Left ventricle myocardium inferior (tissue), 1 donor: ENCODE data around the gene PTK7. TPM values are rescaled to one million over a fixed set of nuclear protein-coding genes. Genes with fewer than 3 reads are reported as not detected.
"Not testable (repeated sequence)": the region's sequence is repeated elsewhere in the genome, so short reads cannot be mapped to it uniquely, and the experiment has no call there.

Experiments
- DNase-seq: peaks from one replicate; pipeline ENCODE4 v3.0.0-alpha.2; 2020
- H3K27ac ChIP-seq: fragments of 200-600 bp; replicated peaks from 2 replicates; pipeline ENCODE4 v1.8.0; 2021
- H3K27me3 ChIP-seq: fragments of 200-600 bp; 2 replicates; pipeline ENCODE4 v1.8.0; 2021; ENCODE audit warnings: low read depth
- H3K36me3 ChIP-seq: fragments of 200-600 bp; 2 replicates; pipeline ENCODE4 v1.8.0; 2021
- H3K4me1 ChIP-seq: fragments of 200-600 bp; 2 replicates; pipeline ENCODE4 v1.8.0; 2021
- H3K4me3 ChIP-seq: fragments of 200-600 bp; 2 replicates; pipeline ENCODE4 v1.8.0; 2021; ENCODE audit warnings: mild to moderate bottlenecking, moderate library complexity
- H3K9me3 ChIP-seq: fragments of 200-600 bp; replicated peaks from 2 replicates; pipeline ENCODE4 v1.8.0; 2021
- intact Hi-C: fragments of 100-400 bp; cut with micrococcal nuclease; formaldehyde crosslinking; loops from one replicate; pipeline ENCODE4 v1.11.0; 2022
- total RNA-seq: library from RNA; stranded (reverse); fragmentation: NEBNext Ultra II Directional; extraction: Animal tissue kit (Norgen Biotek cat#: 25700); gene quantifications from one replicate; pipeline ENCODE4 v1.2.1, GENCODE V29; 2021
- TF ChIP-seq, protein P1 (sequence below): fragments of 200-600 bp; IDR thresholded peaks from 2 replicates; pipeline ENCODE4 v1.8.0; 2021; ENCODE audit warnings: antibody characterized with exemption, mild to moderate bottlenecking, borderline replicate concordance
- donor health status: DM: no; HTN: yes; CAD: no; lungs with severe emphysema.

Gene PTK7
- total RNA-seq, 1 donor from 2014 or later, result 2.6 TPM

DNA sequence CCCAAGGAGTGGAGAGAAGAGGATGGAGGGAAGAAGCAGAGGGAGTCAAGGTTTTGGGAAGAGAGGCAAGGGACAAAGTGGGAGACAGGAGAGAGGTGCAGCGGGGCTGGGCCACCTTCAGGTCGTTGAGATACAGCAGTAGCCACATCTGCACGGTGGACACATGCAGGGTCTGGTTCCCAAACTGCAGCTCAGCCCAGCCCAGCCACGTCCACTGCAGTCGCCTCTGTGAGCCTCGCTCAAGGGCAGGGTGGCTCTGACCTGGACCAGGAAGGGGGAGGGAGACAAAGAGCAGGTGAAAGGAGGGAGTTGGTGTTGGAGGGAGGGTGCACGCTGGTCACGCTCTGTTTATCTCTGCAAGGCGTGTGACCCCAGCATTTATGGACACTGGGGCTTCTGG, 37.4 kb upstream of the PTK7 start:
- no peaks in the 10 kb centered on the region for H3K9me3 ChIP-seq
- intact Hi-C loops, result no loop called here
- H3K27ac ChIP-seq, result no peak overlapping the region
- no peak for DNase-seq
- peaks cover 52% of the 10 kb centered on the region for H3K36me3 ChIP-seq
- TF ChIP-seq, protein P1, sequence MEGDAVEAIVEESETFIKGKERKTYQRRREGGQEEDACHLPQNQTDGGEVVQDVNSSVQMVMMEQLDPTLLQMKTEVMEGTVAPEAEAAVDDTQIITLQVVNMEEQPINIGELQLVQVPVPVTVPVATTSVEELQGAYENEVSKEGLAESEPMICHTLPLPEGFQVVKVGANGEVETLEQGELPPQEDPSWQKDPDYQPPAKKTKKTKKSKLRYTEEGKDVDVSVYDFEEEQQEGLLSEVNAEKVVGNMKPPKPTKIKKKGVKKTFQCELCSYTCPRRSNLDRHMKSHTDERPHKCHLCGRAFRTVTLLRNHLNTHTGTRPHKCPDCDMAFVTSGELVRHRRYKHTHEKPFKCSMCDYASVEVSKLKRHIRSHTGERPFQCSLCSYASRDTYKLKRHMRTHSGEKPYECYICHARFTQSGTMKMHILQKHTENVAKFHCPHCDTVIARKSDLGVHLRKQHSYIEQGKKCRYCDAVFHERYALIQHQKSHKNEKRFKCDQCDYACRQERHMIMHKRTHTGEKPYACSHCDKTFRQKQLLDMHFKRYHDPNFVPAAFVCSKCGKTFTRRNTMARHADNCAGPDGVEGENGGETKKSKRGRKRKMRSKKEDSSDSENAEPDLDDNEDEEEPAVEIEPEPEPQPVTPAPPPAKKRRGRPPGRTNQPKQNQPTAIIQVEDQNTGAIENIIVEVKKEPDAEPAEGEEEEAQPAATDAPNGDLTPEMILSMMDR, result no peak
- no peaks in the 10 kb centered on the region for H3K27me3 ChIP-seq
- H3K4me3 ChIP-seq, result no peak overlapping the region
- peaks cover 27% of the 10 kb centered on the region for H3K4me1 ChIP-seq

DNA sequence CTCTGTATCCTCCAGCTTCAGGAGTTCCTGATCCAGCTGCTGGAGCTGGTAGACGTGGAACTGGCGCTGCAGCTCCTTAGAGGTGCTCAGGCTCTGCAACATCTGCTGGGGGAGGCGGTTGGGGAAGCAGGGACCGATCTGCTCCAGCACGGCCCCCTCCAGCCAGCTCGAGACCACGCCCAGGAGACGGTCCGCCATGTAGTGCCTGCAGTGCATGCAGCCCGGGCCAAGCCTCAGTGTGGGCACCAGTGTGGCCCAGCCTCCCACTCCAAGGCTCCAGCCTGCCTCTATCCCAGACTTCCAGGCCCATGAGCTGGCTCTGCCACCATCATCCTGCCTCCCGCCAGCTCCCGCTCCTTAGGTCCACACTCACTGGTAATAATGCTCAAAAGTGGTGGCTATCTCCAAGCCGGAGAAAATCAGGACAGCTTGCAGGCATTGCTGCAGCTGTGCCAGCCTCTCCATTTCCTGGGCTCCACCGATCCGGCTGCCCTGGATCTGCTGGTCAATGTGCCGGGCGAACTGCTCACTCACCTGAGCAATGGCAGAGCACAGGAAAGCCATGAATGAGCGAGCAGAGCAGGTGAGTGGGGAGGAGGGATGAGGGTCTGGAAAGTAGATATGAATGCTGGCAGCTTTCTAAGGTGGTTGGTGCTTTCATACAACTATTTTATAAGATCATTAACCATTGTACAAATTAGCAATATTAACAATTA, 35.4 kb upstream of the PTK7 start:
- no peak overlapping the region for H3K4me3 ChIP-seq
- DNase-seq, result no peak
- H3K4me1 ChIP-seq, result peaks cover 20% of the 10 kb centered on the region
- H3K9me3 ChIP-seq, result no peaks in the 10 kb centered on the region
- no peaks in the 10 kb centered on the region for H3K27me3 ChIP-seq
- intact Hi-C loops, result no loop called here
- TF ChIP-seq, protein P1, result no peak
- peaks cover 59% of the 10 kb centered on the region for H3K36me3 ChIP-seq
- no peak overlapping the region for H3K27ac ChIP-seq

DNA sequence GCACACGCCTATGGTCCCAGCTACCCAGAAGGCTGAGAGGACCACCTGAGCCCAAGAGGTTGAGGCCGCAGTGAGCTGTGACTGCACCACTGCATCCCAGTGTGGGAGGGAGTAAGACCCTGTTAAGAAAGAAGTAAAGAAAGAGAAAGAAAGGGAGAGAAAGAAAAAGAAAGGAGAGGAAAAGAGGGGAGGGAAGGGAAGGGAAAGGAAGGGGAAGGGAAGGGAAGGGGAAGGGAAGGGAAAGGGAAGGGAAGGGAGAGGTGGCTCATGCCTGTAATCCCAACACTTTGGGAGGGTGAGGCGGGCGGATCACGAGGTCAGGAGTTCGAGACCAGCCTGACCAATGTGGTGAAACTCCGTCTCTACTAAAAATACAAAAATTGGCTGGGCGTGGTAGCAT, 34.6 kb upstream of the PTK7 start:
- Histone ChIP-seq H3K4me1 (peaks cover 15% of the 10 kb centered on the region), H3K36me3 (peaks cover 65% of the 10 kb centered on the region)
- H3K9me3 ChIP-seq, H3K27me3 ChIP-seq, DNase-seq, H3K27ac ChIP-seq, H3K4me3 ChIP-seq, intact Hi-C loops: not testable (repeated sequence)

DNA sequence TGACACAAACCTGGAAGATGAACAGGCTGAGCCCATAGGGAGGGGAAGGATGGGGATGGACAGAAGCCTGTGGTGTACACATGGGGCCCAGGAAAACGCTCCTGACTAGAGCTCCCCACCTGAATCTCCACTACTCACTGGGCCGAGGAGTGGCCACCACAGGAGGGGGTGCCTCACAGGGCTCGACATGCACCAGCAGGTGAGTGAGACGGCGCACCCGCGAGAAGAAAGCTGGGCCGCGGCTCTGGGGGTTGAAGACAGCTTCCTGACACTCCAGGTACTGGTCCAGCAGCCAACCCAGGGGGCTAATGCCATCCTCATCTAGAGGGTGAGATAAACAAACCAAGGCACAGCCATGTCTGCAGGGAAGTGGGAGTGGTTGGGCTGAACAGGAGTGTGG, 32.8 kb upstream of the PTK7 start:
- H3K36me3 ChIP-seq, result peaks cover 72% of the 10 kb centered on the region

DNA sequence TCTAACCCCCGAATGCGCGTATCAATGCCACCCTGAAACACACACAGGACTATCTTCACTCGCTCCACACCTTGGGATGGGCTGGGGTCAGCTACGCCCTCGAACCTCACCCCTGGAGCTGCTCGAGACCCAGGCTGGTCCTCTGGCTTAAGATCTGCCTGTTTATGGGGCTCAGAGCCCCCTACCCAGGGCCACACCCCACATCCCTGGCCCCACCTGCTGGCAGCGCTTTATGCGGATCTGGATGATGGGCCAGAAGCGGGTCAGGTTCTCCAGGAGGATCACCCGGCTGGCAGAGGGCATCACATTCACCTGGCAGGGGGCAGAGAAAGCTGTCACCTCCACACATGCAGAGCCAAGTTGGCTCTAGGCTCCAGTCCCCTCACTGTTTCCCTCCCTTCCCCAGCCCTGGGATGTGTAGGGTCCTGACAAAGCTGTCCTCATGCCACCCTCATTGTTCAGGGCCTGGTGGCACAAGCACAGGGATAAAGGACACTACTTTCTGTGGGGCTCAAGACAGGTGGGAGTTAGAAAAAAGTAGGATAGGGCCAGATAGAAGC, 30.7 kb upstream of the PTK7 start:
- TF ChIP-seq, protein P1, result no peak
- Histone ChIP-seq H3K4me3 (no peak overlapping the region), H3K27ac (no peak overlapping the region), H3K27me3 (no peaks in the 10 kb centered on the region), H3K9me3 (no peaks in the 10 kb centered on the region), H3K36me3 (peaks cover 74% of the 10 kb centered on the region), H3K4me1 (no peaks in the 10 kb centered on the region)
- no peak for DNase-seq
- intact Hi-C loops, result no loop called here

More for the DNA sequence above, 32.8 kb upstream of the PTK7 start:
- no peak overlapping the region for H3K27ac ChIP-seq
- no peak overlapping the region for H3K4me3 ChIP-seq
- intact Hi-C loops, result no loop called here
- TF ChIP-seq, protein P1, result no peak
- no peaks in the 10 kb centered on the region for H3K9me3 ChIP-seq
- no peak for DNase-seq
- no peaks in the 10 kb centered on the region for H3K4me1 ChIP-seq
- H3K27me3 ChIP-seq, result no peaks in the 10 kb centered on the region

DNA sequence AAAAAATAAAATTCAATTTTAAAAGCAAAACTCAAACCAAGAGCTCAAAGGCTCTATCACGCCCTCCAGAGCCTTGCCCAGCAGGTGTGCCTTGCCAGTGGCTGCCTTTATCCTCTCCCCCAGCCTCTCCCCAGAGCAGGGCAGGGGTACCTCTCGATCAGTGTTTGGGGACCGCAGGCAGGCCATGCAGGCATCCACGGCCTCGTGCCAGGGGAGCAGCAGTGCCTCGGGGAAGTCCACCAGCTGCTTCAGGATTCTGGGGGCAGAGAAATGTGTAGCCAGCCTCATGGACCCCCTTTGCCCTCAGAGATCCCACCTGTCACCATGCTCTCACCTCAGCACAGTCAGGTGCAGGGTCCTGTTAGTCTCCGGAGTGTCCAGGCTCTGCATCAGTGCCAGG, 28.1 kb upstream of the PTK7 start:
- no peak overlapping the region for H3K27ac ChIP-seq
- DNase-seq, result no peak
- H3K36me3 ChIP-seq, result peaks cover 60% of the 10 kb centered on the region
- no peaks in the 10 kb centered on the region for H3K9me3 ChIP-seq
- TF ChIP-seq, protein P1, result no peak
- H3K4me1 ChIP-seq, result peaks cover 3% of the 10 kb centered on the region
- intact Hi-C loops, result no loop called here
- no peaks in the 10 kb centered on the region for H3K27me3 ChIP-seq
- no peak overlapping the region for H3K4me3 ChIP-seq
